ENCODE measurements around the gene PHLDA1.

DNA sequence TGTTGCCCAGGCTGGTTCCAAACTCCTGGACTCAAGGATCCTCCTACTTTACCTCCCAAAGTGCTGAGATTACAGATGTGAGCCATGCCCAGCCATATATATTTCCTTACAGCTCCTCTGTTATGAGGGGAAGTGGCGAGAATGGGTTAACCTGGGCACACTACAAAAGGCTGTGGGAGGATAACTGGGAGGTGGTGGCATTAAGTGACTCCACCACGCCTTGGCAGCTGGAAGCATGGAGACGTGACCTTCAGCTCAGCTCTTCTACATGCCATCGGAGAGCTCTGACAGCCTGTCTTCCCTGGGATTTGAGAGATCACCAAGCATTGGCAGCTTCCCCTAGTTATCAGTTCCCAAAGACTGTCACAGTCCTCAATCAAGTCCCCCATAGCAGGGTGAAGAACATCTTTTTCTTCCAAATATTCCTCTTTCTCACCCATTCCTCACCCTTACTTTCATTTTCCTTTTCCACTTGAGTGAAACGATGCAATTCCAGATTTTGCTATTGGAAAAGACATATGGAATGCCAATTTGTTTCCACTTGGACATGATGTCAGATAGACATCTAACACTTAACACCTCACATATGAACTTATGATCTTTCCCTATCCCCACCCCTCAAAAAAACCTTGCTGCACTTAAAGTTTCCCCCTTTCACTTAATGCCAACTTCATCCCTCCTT, 48.5 kb downstream of the PHLDA1 start:
- TF ChIP-seq, protein P1, sequence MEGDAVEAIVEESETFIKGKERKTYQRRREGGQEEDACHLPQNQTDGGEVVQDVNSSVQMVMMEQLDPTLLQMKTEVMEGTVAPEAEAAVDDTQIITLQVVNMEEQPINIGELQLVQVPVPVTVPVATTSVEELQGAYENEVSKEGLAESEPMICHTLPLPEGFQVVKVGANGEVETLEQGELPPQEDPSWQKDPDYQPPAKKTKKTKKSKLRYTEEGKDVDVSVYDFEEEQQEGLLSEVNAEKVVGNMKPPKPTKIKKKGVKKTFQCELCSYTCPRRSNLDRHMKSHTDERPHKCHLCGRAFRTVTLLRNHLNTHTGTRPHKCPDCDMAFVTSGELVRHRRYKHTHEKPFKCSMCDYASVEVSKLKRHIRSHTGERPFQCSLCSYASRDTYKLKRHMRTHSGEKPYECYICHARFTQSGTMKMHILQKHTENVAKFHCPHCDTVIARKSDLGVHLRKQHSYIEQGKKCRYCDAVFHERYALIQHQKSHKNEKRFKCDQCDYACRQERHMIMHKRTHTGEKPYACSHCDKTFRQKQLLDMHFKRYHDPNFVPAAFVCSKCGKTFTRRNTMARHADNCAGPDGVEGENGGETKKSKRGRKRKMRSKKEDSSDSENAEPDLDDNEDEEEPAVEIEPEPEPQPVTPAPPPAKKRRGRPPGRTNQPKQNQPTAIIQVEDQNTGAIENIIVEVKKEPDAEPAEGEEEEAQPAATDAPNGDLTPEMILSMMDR (IDR thresholded peaks at IDR 0.05; ENCODE audit: low read depth, low read length), result no peak
- TF ChIP-seq, protein P2, sequence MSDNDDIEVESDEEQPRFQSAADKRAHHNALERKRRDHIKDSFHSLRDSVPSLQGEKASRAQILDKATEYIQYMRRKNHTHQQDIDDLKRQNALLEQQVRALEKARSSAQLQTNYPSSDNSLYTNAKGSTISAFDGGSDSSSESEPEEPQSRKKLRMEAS (IDR thresholded peaks at IDR 0.05; ENCODE audit: low read depth, low read length), result no peak

Measured in NB4 (cell line).